ENCODE data around the gene CASQ1. TPM values are rescaled to one million over a fixed set of nuclear protein-coding genes. Genes with fewer than 3 reads are reported as not detected.
A peak's percentile ranks its signal among the peaks of the same experiment; 100 is the strongest.

CASQ1 gene
- total RNA-seq, 1 donor from 2014 or later = 12.2 TPM

- no peak for DNase-seq (ENCODE audit: low read depth)
Observed at GRCh38 chr1:160224606-160225005, 34.2 kb downstream of the CASQ1 start.

- DNase-seq (ENCODE audit: low read depth) = no peak
Observed at GRCh38 chr1:160225345-160225744, 35.0 kb downstream of the CASQ1 start.

DNA sequence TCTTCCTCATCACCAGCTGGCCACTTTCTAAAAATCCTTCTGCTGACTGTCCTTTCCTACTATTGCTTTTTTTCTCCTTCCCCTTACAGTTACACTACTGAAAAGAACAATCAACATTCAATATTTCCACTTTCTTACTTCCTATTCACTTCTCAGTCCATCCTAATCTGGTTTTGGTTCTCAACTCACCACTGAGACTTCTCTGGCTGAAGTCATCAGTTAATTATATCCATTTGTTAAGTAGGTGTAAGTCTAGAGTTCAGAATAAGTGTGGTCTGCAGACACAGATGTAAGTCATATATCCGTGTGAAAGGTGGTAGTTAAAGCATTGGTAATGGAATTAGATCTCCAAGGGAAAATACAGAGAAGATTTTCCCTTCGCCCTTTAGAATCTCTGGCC, 36.2 kb downstream of the CASQ1 start:
- DNase-seq (ENCODE audit: low read depth) = peak; percentile 62

GRCh38 chr1:160227034-160227433, 36.7 kb downstream of the CASQ1 start:
- DNase-seq (ENCODE audit: low read depth) = no peak

DNA sequence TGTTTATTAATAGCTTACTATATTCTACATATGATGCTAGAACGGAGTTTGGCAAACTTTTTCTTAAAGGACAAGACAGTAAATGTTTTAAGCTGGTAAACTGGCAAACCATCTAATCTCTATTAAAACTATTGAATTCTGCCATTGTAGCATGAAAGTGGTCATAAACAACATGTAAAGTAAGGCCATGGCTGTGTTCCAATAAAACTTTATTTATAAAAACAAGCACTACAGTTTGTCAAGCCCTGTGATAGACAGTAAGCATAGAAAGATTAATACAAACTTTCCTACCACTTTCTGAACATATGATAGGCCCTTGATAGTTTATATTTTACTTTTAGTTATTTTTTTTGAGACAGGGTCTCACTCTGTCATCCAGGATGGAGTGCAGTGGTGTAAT, 37.2 kb downstream of the CASQ1 start:
- DNase-seq (ENCODE audit: low read depth) = no peak

DNA sequence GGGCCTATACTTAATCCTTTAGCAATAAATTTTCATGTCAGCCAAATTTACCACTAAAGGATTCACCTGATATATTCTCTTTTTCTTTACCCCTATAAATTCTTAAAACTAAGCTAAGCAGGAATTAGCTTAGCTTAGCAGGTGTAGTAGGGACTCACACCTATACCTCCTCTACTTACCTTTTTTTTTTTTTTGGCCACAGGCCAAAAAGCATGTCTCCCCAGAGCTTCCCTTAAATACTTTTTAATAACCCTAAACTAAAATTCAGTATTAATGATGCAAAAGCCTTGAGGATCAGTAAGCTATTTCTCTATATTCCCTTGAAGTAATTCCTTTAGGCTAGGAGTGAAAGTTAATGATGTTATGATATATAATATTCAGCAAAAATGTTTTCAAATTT, 38.1 kb downstream of the CASQ1 start:
- no peak for DNase-seq (ENCODE audit: low read depth)

DNA sequence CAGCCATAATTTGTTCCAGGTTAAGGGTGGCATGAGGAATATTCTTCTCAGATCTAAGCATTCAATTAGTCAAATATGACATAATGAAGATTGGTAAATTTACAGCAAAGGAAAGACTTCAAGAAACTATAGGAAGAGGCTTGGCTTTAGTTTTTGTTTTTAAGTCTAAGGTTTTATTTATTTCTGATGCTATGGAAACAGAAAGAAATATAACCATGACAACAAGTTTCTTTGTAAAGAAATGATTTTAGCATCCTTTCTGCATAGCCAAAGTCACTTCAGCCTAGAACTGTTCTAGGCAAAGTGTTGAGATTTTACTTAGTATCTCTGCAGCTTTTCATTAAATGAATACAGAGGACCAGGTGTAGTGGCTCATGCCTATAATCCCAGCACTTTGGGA, 42.5 kb downstream of the CASQ1 start:
- no peak for DNase-seq (ENCODE audit: low read depth)

DNA sequence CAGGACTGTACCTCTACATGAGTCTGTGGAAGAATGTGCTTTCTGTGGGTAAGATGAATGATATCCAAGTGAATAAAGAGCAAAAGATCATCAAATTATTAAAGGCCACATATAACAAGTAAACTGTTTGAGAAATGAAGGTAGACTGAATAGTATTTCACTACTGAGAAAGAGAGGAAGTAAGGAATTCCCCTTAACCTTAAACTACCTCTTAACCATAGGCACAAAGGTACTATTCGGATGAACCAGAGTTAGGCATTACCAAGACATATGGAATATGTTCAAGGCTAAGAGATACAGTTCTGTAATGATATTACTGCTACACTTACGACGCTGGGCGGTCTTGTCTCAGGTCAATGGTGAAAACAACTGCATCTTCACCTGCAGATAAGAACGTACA, 46.4 kb downstream of the CASQ1 start:
- no peak for DNase-seq (ENCODE audit: low read depth)

- DNase-seq (ENCODE audit: low read depth) = no peak
Observed at GRCh38 chr1:160237558-160237957, 47.2 kb downstream of the CASQ1 start.

- DNase-seq (ENCODE audit: low read depth) = no peak
Observed at GRCh38 chr1:160238408-160238807, 48.0 kb downstream of the CASQ1 start.

DNA sequence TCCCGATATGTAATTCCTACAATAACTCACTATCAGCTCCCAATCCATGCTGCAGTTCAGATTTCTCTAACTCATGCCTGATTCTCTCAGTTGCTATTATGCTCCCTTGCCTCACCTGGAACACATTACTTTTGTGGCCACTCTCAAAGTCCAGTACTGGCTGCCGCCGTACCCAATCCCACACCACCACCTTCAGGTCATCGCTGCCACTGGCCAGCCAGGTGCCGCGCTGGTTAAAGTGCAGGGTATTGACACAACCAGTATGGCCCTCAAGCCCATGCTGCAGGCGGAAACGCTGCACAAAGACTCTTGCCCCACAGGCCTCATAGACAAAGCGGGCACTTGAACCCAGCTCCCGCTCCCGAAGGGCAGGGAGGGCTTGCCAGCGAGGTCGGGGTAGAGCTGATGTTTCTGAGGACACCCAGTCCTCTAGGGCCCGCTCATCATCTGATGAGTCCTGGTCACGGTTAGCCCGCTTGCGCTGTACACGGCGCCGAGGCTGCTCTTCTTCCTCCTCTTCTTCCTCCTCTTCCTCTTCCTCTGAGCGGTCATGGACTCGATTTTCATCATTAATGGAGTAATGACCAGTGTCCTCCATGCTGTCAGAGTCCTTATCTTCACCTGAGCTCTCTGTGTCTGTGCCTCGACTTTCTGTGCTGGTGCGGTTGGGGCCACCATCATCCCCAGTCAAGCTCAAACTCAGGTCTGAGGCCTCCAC, 49.4 kb downstream of the CASQ1 start:
- no peak for DNase-seq (ENCODE audit: low read depth)

DNA sequence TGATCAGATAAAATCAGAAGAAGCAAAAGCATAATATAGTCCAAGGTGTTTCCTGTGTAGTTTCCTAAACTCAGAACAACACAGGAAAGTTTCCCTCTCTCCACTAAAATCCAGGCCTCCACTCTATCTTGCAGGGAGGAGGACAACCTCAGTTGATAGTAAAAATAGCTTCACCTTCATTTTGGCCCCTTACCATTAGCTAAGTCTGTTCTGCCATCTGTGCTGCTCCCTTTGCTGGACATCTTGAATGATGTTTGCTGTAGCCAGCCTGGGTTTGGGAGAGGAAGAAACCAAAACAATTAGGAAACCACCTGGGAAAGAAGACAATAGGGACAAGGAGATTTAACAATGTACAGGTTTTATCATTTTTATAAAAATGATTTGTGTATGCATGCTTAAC, 53.4 kb downstream of the CASQ1 start:
- DNase-seq (ENCODE audit: low read depth) = no peak

GRCh38 chr1:160244209-160244608, 53.8 kb downstream of the CASQ1 start:
- no peak for DNase-seq (ENCODE audit: low read depth)

DNA sequence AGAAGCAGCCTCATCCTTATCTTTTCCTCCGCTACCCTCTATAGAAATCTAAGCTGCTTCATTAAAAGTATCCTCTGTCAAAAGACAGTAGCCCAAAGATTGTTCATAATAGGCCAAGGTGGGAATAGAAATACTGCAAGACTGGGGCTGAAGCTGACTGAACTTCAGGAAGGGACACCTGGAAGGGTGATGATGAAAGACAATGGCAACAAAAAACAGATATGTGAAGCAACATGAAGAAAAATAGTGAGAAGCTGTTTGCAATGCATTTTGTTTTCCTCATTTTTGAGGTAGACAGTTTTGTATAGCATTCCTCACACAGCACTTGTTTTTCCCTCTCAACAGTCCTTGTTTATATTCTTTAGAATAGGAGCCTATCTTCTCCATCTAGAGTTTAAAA, 55.1 kb downstream of the CASQ1 start:
- DNase-seq (ENCODE audit: low read depth) = no peak

GRCh38 chr1:160247053-160247452, 56.7 kb downstream of the CASQ1 start:
- DNase-seq (ENCODE audit: low read depth) = no peak

DNA sequence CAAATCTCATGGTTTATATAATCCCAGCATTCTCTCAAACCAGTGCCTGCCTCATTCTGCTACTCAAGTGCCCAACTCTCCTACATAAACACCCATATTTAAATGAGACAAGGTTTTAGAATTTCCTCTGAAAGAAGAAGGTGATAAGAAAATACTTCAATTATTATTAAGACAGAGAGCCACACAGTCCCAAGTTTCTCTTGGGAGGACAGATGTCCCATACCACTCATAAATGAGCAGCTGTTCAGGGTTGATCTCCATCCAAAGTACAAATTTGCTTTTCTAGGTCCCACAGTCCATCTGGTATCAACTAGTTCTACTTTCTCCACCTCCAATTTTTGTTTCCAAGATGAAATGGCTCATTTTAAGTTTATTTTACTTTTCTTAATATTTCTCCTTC, 60.6 kb downstream of the CASQ1 start:
- DNase-seq (ENCODE audit: low read depth) = peak; percentile 66

Other genes with a start within 250 kb of the CASQ1 start
- 0.16 TPM in 1 of 2 replicates, not detected in the other for gene IGSF9, start 245.0 kb upstream of the CASQ1 start, total RNA-seq
- gene SLAMF9, start 236.3 kb upstream of the CASQ1 start, total RNA-seq = not detected in 2 replicates
- gene PIGM, start 158.6 kb upstream of the CASQ1 start, total RNA-seq = 3.3 and 3.7 TPM in 2 replicates
- not detected in 2 replicates for gene KCNJ10, start 120.4 kb upstream of the CASQ1 start, total RNA-seq
- gene KCNJ9, start 109.0 kb upstream of the CASQ1 start, total RNA-seq = not detected in 2 replicates
- gene IGSF8, start 92.0 kb upstream of the CASQ1 start, total RNA-seq = 27.9 and 33.5 TPM in 2 replicates
- 28.2 and 60.4 TPM in 2 replicates for gene ATP1A2, start 74.8 kb upstream of the CASQ1 start, total RNA-seq
- gene ATP1A4, start 39.0 kb upstream of the CASQ1 start, total RNA-seq = 0.10 and 0.19 TPM in 2 replicates
- gene PEA15, start 14.8 kb downstream of the CASQ1 start, total RNA-seq = 221 and 228 TPM in 2 replicates
- 96.9 and 101 TPM in 2 replicates for gene DCAF8, start 72.0 kb downstream of the CASQ1 start, total RNA-seq
- 67.5 and 85.1 TPM in 2 replicates for gene PEX19, start 94.6 kb downstream of the CASQ1 start, total RNA-seq
- gene COPA, start 152.7 kb downstream of the CASQ1 start, total RNA-seq = 119 and 138 TPM in 2 replicates
- 80.3 and 90.1 TPM in 2 replicates for gene NCSTN, start 152.8 kb downstream of the CASQ1 start, total RNA-seq
- gene NHLH1, start 176.5 kb downstream of the CASQ1 start, total RNA-seq = 0.21 and 0.51 TPM in 2 replicates
- 0.05 and 0.21 TPM in 2 replicates for gene VANGL2, start 210.0 kb downstream of the CASQ1 start, total RNA-seq